Endometrial microvascular endothelial cells (primary cell): ENCODE results near the gene SIM2. TPM values are rescaled to one million over a fixed set of nuclear protein-coding genes. Genes with fewer than 3 reads are reported as not detected.

Experiments
- in situ Hi-C: cut with HindIII; loops from 2 replicates; pipeline ENCODE4 v1.10.0; 2017; ENCODE audit warnings: low sequenced_read_pairs, low pct_unique_long_range_greater_than_20kb; ENCODE audit errors: inconsistent ontology term
- total RNA-seq: library from RNA; depleted of rRNA; stranded (reverse); fragments of >200 nt; gene quantifications from one replicate; pipeline ENCODE4 v1.2.3, GENCODE V29; 2015; ENCODE audit errors: inconsistent ontology term

The SIM2 gene
- total RNA-seq, 1 donor from 2014 or later: under 0.01 TPM

DNA sequence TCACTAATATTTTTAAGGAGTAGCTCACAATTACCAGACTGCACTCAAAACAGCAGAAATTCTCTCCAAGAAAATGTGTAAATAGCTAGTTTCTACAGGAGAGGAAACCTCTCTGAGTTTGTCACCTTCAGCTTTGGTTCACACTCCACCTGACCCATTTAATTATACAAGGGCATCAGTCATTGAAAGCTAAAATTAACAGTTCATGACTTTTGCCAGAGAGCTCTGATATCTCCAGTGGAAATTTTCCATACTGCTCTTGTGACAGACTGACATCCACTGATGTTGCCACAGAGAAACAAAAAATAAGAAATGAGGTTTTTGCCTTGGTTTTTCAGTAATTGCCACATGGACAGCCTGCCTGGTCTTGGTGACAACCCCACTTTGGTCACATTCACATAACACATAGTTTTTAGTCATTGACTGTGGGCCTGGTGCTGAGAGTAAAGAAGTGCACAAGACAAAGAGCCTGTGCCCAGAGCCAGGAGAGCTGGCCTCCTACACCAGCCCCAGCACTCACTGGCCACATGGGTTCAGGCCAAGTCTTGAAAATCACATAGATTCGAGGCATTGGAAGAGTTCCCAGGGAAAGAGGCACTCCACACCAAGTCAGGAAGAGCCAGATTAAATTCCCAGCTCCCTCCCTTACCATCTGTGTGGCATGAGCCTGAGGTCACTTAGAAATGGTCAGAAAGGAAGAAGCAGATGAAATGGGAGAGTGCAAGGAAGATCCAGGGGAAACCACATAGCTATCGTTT, 13.8 kb upstream of the SIM2 start:
- in situ Hi-C loops: no loop called here

DNA sequence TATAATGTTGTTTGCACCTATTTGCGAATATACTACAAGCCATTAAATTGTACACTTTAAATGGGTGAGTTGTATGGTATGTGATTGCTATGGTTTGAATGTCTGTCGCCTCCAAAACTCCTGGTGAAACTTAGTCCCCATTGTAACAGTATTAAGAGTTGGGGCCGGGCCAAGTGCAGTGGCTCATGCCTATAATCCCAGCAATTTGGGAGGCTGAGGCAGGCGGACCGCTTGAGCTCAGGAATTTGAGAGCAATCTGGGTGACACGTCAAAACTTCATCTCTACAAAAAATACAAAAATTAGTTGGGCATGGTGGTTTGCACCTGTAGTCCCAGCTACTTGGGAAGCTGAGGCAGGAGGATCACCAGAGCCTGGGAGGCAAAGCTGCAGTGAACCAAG, 12.0 kb upstream of the SIM2 start:
- in situ Hi-C loops: no loop called here

DNA sequence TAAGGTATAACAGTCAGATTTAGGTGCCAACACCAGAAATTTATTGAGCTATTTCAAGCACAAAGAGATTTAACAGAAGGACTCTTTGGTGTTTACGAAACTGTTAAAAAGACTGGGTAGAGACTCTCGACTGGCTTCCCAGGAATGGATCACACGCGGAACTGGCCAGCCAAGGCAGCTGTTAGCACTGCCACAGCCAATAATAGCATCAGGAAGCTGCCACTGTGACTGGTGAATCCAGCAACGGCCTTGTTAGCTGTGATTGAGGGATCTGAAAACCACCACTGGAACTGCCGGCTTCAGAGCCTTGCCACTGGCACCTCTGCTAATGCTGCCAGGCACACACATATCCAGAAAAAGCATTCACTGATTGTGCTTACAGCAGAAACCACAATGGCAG, 10.6 kb upstream of the SIM2 start:
- in situ Hi-C loops: no loop called here

DNA sequence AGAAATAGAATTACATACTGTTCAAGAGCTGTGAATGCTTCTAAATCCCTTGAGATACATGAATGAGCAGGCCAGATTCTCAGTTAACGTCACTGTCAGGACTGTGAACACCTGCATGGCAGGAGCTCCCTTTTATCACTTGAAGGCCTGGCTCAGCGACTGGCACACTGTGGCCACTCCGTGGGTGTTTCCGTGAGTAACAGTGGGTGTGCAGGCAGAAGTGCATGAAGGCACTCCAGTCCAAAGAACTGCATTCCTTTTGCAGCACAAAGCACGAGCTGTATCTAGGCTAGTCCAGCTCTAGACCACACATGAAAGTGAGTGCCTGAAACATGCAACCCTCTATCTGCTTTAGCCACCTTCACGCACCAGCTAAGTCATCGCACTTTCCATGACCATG, 9.6 kb upstream of the SIM2 start:
- in situ Hi-C loops: no loop called here

DNA sequence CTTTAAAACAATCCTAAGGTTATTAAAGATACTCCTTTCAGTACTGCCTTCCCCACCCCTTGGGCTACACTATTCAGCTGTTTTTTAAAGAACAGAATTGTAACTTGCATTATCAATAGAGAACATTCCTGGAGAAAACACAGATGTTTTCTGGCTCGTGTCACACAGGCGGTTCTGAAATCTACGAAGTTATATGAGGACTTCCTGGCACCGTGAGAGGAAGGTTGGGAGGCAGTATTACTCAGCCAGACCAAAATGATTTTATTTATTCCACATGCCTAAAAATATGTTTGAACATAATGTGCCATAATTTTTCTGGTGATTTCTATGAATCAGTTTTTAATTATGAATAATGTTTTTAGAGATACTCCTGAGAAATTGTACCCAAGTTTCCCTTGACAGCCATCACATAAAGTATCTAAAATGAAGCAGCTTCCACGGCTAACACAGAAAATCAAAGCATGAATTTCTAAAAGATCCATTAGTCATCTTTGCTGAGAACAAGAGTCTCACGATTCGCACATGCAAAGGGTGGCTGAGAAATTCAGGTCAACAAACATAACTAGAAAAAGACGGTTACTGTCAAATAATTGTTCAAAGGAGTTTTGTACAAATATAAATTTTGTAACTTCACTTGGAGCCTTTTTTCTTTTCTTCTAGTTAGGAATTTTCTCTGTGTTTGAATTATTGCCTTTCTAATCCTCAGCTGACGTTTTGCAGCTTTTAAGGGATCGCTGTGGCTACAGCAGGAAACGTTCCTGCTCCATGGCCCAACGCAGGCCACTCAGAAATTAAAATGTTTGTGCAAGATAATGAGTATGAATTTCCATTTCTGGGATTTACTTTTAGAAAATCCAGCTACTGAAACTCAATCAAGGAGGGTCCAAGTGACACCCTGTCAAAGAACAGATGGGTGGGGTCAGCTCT, 8.0 kb upstream of the SIM2 start:
- in situ Hi-C loops: no loop called here

DNA sequence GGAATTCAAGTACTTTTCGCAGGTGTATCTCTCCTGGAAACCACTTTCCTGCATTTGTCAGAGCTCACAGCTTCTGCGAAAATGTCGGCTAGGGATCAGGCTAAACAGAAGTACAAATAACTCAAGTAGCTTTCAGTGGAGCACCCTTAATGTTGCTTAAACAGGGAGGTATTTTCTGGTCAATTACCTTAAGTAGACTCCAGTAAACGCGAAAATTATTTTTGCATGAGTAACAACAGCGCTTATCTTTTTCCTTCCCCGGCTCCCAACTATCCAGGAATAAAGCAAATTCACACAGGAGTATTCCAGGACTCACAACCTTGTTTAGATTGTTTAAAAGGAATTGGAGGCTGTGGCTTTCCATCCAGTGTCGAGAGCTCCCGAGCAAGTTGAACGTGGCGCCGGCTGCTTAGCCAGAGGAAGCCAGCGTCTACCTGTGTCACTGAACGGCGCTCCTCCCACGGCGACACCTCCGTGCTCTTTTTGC, 7.3 kb upstream of the SIM2 start:
- in situ Hi-C loops: no loop called here

DNA sequence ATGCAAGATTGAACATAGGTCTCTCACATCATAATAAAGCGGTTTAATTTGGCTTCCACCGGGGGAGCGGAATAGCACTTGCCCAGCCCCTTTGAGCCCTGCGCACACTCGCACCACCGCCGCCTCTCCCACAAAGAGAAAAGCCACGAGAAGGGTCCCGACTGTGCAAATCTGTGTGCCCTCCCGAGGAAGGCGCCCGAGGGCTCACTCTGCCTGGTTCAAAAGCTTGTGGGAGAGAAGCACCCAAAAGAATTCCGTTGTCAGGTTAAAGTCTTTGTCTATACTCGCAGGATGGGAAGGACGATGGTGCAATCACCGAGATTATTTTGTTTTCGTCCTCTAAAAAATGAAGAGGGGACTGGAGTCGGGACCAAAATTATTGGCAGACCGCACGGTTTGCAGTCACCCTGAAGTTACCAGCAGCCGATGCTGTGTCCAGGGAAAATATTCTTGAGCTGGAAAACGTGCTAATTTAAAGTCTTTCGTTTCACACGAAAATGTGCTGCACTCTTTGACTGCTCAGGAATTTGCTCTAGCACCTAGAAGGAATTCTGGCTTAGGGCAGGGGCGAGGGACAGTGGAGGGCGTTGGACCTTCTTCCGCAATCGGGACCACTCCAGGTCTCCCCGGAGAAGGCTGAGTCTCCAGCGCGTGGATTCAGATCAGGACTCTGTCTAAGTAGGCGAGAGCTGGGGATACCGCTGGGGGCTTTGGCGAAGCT, 6.6 kb upstream of the SIM2 start:
- in situ Hi-C loops: no loop called here

DNA sequence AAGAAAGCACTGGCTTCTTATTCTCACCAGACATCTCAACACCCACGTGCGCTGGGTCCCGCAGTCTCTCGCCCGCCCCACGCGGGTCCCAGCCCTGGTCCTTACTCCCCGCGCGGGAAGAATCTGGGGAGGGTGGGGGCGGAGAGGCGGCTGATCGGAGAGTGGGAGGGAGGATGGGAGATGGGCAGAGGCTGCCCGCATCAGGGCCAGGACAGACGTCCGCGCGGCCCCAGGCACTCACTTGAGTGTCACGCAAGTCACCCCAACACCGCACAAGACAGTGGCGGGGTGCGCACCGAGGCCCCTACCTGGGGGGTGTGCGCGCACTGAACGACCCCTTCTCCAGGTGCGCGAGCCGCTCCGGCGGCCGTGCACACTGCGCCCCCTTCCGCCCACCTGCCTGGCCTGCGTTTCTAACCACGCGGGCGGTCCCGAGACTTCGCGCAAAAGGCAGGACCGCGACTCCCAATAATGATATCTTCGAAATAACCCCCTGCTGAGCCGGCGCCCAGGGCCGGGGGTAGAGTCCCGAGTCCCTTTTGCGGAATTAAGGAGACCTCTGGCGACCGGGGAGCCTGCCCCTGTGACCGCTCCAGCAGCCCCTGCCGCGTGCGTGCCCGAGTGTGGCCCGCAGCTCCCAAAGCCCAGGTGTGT, 6.0 kb upstream of the SIM2 start:
- in situ Hi-C loops: no loop called here

DNA sequence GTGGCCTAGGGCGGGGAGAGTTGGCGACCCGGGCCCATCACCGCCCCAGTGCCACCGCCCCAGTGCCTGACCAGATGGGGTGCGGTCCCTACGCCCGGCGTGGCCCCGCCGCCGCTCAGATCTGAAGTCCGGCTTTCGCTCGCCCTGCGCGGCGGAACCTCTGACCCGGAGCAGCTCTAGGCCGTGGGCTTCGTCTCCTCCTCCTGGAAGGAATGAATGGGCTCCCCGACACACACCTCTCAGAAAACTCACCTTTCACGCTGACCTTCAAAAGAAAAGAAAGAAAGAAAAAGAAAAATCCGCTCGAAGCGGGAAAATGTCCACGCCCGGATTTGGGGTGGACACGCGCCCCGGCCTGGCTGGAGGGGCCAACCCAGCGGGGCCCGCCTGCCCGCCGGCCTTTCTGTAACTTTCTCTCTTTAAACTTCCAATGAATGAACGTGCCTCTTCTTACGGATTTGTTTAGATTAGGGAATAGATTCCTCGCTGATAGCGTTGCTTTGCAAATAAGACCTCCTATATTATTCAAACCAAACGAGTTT, 5.4 kb upstream of the SIM2 start:
- in situ Hi-C loops: no loop called here

DNA sequence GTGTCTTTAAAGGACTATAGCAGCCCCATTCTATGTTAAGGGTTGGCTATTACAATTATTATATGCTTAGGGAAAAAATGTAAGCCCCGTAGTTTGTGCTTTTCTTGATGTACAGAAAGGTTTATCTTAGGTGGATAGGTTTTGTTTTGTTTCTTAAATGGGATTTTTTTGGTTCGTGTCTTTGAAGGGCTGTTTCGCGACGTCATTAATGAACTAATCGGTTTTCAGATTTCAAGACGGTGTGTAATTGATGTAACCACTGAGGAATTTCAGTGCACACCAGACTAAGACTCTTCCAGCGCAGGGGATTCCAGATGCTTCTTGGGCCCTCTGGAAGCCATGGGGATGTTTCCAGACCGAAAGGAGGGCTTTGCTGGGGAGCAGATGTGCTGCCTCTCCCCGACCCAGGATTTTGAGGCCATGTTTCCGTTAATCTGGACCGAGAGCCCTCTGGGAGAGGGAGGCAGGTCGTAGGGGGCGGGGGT, 4.8 kb upstream of the SIM2 start:
- in situ Hi-C loops: no loop called here

DNA sequence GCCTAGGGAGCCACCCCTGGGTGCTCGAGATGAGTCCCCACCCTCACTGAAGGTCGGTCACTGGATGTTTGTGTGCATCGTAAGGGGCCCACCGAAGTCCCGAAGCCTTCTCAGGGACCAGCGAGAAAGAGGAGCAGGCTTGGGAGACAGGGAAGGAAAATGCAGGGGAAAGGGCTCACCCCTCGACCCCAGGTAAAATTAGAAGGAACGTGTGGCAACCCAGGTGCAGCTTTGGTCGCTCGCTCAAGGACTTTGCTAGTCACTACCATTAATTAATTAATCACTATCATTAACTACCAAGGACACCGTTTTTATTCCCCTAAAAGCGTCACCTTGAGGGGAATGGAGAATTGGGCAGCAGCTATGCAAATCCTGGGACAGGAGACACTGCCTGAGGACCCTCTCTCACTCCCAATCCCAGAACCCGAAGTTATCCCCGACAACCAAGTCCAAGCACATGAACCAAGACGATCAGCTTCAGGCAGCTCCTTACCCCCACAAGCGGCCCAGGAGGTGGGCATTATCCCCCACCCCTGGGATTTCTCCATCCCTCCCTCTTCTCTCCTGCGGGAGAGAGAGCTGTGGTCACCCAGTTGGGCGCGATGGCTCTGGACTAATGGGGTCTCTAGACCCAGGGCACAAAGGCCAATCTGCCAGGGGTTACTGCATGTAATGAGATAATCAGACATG, 4.2 kb upstream of the SIM2 start:
- in situ Hi-C loops: no loop called here

DNA sequence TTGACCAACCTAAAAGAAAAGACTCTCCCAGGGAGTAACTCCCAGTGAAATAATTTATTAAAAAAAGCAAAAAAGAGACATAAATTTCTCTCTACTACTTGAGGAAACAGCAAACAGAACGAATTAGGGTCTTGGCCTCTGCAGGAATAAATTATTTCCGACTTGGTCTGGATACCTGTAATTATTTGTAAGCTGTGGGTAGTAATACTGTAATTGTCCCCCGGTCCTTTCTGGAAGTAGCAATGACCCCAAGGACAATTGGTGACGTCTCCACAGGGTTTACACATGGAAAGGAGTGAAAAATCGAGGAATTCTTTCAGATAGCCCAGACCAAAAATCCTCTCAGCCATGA, 3.7 kb upstream of the SIM2 start:
- in situ Hi-C loops: no loop called here

DNA sequence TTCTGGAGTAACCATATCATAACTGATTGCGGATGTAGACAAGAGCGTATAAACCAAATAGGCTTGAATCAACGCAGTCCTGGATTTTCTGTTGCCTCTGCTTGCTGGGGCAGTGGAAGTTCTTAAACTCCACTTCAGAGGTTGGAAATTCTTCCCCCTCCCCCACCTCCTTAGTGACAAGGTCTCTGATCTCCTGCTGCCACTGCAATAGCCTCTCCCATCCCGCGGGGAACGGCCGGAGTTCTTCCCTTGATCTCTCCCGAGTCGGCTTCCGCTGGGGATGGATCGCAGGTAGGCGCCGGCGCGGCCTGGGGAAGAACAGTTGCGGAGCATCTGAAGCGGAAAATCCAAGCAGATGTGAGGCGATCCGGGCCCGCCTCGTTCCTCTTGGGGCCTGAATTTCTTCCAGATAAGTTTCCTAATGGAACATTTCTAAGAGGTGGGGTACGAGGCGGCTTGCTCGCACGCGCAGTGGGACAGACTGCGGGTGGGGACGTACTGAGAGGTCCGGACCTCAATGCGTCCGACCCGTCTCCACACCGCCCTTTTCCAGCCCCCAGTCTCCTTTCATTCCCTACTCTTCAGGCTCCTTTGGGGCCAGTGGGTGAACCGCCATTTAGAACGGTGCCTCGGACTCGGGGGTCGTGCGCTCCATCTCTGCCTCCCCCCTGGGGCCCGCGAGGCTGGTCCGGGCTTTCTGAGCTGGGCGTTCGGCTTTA, 3.1 kb upstream of the SIM2 start:
- in situ Hi-C loops: no loop called here

DNA sequence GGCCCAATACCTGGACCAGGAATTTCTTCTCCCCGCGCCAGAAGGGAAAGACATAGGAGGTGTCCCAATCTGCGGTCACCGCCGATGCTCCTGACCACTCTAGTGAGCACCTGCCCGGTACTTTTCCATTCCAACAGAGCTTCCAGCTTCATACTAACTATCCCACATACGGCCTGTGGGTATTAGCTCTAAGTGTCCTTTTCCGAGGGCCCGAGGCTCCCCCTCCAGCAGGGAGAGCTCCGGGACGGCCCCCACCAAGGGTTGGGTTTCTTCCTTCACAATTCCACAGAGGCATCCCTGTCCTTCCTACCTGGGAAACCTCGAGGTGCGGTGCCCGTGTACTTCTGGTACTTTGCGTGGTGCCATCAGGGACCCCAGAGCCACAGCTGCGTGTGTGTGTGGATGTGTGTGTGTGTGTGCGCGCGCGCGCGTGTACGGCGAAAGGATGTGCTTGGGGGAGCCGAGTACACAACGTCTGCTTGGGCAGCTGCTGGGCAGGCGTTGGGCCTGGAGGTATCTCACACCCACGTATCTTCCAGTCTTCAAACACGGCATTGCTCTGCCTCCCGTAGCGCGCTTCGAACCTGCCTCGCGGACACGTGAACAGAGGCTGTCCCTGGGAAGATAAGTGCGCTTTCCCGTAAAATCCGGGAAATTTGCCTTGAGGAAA, 2.4 kb upstream of the SIM2 start:
- in situ Hi-C loops: no loop called here

DNA sequence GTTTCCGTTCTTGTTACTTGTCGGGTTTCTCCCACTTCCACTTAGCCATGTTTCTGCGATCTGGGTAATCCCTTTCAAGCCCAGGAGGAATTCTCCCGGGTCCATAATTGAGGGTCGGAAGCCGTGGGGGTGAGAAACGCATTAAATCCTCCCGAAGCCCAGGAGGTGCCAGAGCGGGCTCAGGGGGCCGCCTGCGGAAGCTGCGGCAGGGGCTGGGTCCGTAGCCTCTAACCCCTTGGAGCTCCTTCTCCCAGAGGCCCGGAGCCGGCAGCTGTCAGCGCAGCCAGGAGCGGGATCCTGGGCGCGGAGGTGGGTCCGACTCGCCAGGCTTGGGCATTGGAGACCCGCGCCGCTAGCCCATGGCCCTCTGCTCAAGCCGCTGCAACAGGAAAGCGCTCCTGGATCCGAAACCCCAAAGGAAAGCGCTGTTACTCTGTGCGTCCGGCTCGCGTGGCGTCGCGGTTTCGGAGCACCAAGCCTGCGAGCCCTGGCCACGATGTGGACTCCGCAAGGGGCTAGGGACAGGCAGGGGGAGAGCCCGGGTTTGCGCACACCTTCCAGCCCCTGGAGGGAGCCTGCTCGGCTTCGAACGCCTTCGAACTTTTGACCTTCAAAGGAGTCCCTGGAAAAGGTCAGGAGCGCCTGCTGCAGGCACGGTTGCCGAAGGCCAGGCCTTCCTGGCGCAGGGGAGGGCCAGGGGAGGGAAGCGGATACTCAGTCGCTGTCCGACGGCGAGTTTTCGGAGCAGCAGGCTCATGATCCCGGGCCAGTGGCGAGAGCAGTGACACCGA, 1.7 kb upstream of the SIM2 start:
- in situ Hi-C loops: no loop called here

DNA sequence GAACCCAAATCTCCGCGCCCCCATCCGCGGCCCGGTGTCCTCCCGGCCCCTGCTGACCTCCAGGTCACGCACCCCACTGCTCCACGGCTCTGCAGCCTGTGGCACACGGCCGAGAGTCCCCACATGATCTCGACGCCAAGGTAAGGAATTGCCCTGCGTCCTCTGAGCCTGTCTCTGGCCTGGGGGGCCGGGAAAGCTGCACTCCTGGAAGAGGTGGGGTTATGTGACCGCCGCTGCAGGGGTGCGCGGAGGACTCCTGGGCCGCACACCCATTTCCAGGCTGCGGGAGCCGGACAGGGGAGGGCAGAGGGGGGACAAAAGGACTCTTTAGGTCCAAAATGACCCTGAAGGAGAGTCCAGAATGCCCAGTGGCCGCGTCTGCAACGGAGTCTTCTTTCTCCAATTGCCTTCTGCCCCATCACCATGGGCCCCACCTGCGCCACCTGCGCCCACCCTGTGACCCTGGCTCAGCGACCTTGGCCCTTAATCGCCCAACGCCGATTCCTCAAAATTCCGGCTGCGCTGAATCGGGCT, 997 bp upstream of the SIM2 start:
- in situ Hi-C loops: no loop called here
